GM19351 (cell line): ENCODE data around the gene DSCAML1.

Experiments
- ATAC-seq: cut with Tn5 transposase; IDR thresholded peaks from one replicate; pipeline ENCODE4 v1.9.1; 2021; ENCODE audit warnings: mild to moderate bottlenecking, moderate library complexity; ENCODE audit not compliant: unreplicated experiment

DSCAML1 gene

DNA sequence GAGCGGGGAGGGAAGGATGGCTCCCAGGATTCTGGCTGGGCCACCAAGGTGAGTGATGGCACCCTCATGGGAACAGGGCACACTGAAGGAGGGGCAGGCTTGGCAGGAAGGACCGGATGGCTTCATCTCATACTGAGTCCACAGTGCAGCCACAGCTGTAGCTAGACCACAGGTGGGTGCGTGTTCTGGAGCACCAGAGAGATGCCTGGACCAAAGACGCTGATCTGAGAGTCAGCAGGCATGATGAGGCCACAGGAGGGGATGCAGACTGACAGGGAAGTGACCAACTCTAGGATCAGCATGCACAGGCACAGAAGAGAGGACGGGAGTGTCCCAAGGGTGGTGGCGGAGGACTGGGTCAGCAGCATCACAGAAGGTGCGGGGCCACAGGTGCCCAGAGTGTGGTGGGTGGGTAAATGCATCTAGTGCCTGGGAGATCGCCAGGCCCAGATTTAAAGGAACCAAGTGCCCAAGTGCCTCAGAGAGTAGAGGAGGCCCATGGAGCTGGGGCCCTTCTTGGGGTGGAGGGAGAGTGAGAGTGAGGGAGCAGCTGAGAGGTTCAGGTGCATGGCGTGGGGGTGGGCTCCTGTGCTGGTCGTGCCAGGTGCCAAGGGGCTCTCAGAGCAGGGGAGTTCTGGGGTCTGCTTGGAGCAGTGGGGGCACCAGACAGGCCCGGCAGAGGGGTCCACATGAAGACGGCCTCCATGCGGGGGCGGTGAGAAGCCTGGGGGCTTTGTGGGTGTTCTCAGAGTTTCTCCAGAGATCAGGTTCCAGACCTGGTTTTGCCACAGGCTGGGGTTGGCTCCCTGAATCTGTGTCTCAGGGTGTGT lies 355.7 kb downstream of the DSCAML1 start:
- ATAC-seq: no peak

DNA sequence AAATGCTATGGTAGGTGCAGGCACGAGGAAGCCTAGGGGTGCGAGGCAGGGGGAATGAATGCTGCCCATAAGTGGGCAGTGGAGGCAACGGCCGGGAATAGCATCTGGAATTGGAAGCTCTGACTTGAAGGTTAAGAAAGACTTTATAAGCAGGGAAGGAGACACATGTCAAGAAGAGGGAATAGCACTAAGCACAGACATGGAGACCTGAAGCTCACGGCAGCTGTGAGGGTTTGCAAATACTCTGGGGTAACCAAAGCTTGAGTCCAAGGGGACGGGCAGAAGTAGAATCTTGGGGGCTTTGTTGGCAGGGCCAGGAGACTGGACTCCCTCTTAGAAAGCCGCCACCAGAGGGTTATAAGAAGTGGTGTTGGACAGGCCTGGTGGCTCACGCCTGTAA lies 356.8 kb downstream of the DSCAML1 start:
- ATAC-seq: no peak

DNA sequence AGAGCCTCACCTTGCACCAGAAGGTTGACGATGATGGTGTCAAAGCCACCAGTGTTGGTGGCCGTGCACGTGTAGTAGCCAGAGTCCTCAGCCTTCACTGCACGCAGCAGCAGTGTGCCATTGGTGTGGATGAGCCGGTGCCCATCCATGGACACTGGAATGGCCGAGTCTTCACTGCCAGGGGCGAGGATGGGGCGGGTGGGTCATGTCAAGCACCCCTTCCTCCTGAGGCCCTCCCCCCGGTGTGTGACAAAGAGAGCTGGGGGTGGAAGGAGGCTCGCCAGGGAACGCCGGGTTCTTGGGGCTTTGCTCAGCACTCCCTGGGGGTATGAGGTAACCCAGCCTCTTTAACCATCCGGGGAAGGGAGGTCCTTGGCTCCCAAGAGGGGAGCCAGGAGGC lies 357.8 kb downstream of the DSCAML1 start:
- ATAC-seq: no peak

GRCh38 chr11:117438371-117439000 lies 358.5 kb downstream of the DSCAML1 start:
- peak; percentile 63 for ATAC-seq

DNA sequence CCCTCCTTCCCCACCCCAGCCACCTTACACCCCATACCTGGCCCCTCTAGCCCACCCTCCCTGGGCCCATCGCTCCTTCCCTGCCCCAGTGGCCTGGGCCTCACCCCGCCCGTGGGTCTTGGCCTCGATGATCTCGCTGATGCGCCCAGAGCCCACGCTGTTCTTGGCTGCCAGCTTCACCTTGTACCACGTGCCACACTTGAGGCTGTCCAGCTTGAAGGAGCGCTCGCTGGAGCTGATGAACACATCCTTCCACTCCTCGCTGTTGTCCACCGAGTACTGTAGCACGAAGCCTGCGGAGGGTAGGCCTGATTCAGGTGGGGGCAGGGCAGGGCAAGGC lies 359.3 kb downstream of the DSCAML1 start:
- no peak for ATAC-seq

- ATAC-seq: no peak
These were observed 359.8 kb downstream of the DSCAML1 start for GRCh38 chr11:117437041-117437790.

GRCh38 chr11:117435326-117435725 lies 361.7 kb downstream of the DSCAML1 start:
- peak; percentile 58 for ATAC-seq

DNA sequence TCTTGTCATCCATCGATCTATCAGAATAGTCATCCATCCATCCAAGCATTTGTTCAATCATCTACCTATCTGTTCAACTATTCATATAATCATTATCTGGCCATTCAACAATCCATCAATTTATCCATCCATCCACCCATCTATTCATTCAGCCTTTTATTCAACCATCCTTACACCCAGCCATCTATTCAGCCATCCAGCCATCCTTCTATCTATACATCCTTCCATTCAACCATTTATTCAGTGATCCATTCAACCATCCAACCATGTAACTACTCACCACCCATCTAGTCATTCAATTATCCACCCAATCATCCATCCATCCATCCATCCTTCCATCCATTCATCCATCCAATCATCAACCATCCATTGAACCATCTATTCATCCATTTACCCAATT lies 362.5 kb downstream of the DSCAML1 start:
- ATAC-seq: no peak

DNA sequence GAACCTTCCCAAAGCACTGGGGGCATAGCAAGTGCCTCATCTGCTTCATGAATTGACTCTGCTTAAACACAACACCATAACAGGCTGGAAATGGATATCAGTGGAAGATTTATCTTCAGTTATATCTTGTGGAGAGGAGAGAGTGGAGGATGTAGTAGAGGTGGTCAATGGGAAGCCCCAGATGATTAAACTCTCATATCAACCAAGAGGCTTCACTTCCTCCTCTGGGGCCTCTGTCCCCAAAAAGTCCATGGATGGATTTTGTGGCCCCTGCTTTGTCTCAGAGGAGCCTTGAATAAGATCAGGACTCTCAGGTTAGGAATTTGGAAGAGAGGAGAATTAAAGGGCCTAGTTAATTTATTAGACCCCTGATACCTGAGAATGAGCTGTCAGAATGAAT lies 363.3 kb downstream of the DSCAML1 start:
- ATAC-seq: no peak

GRCh38 chr11:117431436-117431835 lies 365.6 kb downstream of the DSCAML1 start:
- no peak for ATAC-seq

- ATAC-seq: no peak
These were observed 366.6 kb downstream of the DSCAML1 start for GRCh38 chr11:117430293-117430955.

DNA sequence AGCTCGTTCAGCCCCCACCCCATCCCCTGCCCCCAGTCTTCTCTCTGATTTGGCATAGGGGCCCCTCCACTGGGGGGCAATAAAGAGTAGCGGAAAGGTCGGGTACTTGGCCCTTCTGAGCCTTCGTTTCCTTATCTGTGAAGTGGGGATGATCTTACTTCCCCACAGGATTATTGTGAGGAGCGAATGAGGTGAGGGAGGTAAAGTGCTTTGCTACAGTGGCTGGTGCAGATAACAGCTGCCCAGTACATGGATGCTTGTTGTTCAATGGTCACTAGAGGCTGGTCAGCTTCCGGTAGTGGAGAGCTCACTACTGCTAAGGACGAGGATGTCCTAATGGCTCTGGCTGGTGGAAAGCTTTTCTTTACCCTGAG lies 368.2 kb downstream of the DSCAML1 start:
- ATAC-seq: no peak

- ATAC-seq: no peak
These were observed 368.7 kb downstream of the DSCAML1 start for GRCh38 chr11:117428186-117428855.

GRCh38 chr11:117427356-117427874 lies 369.6 kb downstream of the DSCAML1 start:
- no peak for ATAC-seq

GRCh38 chr11:117426941-117427340 lies 370.1 kb downstream of the DSCAML1 start:
- no peak for ATAC-seq

DNA sequence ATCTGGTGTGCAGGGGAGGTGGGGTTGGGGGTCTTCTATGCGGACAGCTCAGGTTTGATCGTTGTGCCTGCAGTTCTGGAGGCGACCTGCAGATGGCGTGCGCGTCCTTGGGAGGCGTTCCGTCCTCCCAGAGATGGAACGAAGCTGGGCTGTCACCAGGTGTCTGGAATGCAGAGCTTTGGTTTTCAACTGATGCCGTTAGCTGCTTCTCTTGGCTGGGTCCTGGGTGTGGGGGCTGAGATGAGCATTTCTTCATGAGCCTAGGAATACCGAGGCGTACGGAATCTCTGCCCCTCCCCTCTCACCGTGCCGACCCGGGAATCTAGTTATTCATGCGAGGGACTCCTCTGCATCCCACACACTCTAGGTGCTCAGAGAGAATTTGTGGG lies 370.7 kb downstream of the DSCAML1 start:
- ATAC-seq: no peak

DNA sequence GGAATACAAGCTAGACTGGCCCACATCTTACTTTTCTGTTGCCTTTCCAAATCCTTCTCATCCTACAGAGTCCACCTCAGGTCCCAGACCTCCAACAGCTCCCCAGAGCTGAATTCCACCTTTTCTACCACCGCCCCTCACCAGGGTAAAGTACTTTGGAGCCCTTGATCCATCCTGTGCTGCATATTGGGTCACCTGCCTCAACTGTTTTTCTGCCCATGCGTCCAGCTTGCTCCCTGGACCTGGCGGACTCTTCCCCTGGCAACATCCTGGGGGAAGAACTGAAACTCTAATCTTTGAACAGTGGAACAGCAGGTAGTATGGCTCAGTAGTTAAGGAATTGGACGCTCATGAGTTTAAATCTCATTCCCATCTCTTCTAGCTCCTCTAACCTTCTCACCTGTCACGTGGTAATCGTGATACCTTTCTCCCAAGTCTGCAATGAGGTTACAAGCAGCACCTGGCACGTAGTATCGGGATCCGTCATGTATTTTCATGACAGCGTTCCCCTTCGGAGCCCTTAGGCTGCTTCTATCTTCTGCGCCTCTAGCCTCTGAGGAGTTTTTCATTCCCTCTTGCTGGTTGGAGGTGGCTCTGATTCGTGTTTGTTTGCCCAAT lies 371.2 kb downstream of the DSCAML1 start:
- no peak for ATAC-seq

GRCh38 chr11:117424781-117425180 lies 372.2 kb downstream of the DSCAML1 start:
- ATAC-seq: no peak

DNA sequence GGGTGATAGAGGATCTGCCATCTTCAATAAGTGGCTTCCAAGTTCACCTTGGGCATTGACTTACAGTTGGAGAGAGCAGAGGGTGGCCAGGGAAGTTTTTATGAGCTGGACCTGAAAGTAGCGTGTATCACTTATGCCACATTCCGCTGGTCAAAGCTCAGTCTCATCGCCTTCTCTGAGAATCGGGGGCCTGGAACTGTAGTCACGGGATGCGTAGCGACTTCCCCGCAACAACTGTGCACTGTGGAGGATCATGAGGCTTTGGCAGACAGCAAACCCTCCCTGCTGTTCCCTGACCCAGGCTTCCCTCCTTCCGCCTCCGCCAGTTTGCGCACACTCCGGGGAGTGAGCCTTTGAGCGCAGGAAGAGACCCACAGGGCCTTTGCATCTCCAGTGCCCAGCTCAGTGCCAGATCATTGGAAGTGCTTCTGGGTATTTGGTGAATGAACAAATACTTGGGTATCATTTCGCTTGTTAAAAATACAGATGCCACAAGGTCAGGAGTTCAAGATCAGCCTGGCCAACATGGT lies 373.9 kb downstream of the DSCAML1 start:
- ATAC-seq: no peak

DNA sequence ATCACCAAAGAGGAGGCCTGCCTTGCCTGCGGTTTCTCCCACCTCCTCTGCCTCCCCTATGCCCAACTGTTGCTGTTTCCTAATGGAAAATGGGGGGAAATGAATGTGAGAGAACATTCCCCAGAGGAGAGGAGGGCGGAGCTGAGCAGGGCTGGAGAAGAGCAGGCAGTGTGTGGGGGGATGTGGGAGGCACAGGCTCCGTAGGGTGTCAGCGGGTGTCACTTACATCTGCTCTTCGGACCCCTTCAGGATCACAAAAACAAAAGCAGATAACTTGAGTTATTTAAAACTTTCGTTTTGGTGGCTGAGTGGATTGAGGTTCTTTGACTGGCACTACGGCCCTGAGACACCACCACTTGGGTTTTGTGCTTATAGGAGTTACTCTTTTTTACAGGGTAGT lies 375.5 kb downstream of the DSCAML1 start:
- no peak for ATAC-seq
